ENCODE data around the gene KRT86. TPM values are rescaled to one million over a fixed set of nuclear protein-coding genes. Genes with fewer than 3 reads are reported as not detected.

Gene KRT86
- total and polyA plus RNA-seq, 7 donors: 0.25 to 0.60 TPM; not detected in 5

GRCh38 chr12:52332381-52332780 lies 57.9 kb downstream of the KRT86 start:
- Histone ChIP-seq H3K27ac (no peak overlapping the region), H3K4me1 (no peaks in the 10 kb centered on the region), H3K4me3 (no peak overlapping the region), H3K9me3 (peaks cover 0 to 7% (median 2%) of the 10 kb centered on the region in 4 donors), H3K36me3 (no peaks in the 10 kb centered on the region), H3K27me3 (no peaks in the 10 kb centered on the region)
- intact Hi-C loops (cut with DNase I): no loop called here
- WGBS, 2 donors: 92 to 95% methylated on average over 1 of the region's 1 CpG
- TF ChIP-seq EP300 (IDR thresholded peaks at IDR 0.05) (no peak), POLR2AphosphoS5 (IDR thresholded peaks at IDR 0.05) (no peak), POLR2A (IDR thresholded peaks at IDR 0.05) (no peak)
- TF ChIP-seq, protein P1, sequence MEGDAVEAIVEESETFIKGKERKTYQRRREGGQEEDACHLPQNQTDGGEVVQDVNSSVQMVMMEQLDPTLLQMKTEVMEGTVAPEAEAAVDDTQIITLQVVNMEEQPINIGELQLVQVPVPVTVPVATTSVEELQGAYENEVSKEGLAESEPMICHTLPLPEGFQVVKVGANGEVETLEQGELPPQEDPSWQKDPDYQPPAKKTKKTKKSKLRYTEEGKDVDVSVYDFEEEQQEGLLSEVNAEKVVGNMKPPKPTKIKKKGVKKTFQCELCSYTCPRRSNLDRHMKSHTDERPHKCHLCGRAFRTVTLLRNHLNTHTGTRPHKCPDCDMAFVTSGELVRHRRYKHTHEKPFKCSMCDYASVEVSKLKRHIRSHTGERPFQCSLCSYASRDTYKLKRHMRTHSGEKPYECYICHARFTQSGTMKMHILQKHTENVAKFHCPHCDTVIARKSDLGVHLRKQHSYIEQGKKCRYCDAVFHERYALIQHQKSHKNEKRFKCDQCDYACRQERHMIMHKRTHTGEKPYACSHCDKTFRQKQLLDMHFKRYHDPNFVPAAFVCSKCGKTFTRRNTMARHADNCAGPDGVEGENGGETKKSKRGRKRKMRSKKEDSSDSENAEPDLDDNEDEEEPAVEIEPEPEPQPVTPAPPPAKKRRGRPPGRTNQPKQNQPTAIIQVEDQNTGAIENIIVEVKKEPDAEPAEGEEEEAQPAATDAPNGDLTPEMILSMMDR (IDR thresholded peaks at IDR 0.05): no peak
- peak; percentile 13 for DNase-seq

DNA sequence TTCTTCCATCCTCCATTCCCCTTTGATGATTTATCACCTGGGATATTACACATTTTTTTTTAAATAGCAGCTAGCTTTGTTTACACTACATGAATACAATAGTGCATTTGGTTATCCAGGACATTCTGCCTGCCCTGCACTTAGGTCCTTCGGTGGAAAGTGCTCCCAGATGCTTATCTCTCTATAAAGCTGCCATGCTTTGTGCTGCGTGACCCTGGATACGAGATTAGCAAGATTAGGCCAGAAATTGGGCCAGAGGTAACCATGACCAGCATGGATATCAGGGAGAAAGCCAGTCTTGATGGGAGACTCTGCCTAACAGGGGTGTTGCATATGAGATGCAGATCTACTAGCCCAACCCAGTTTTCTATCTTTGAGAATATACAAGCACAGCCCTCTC lies 58.9 kb downstream of the KRT86 start:
- WGBS, 2 donors: 16 to 36% methylated on average over 3 of the region's 3 CpGs
- intact Hi-C loops (cut with DNase I): no loop called here
- no peaks in the 10 kb centered on the region for H3K4me1 ChIP-seq
- H3K27me3 ChIP-seq: no peaks in the 10 kb centered on the region
- no peak overlapping the region for H3K27ac ChIP-seq
- DNase-seq: peak; percentile 25
- H3K36me3 ChIP-seq: no peaks in the 10 kb centered on the region
- peaks cover 0 to 7% (median 2%) of the 10 kb centered on the region in 4 donors for H3K9me3 ChIP-seq
- H3K4me3 ChIP-seq: no peak overlapping the region
- no peak for TF ChIP-seq EP300 (IDR thresholded peaks at IDR 0.05)
- TF ChIP-seq POLR2AphosphoS5 (IDR thresholded peaks at IDR 0.05): no peak
- TF ChIP-seq POLR2A (IDR thresholded peaks at IDR 0.05): no peak
- TF ChIP-seq, protein P1 (IDR thresholded peaks at IDR 0.05): no peak

DNA sequence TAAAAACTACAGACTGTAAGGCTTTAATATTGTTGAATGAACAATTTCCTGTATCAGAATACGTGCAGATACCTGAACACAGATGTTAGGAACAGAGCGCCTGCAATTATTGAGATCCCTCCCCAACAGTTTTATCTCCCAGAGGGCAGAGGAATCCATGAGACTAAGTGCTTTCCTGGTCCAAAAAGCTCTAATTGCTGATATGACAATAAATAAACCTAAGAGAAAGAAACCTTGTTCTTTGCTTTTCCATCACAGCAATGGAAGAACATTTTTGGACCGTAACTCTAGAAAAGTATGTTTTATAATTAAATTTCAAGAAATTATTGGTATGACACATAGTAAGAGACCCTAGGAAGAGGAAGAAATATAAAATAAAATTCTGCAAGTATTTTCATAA lies 59.7 kb downstream of the KRT86 start:
- peaks cover 0 to 7% (median 2%) of the 10 kb centered on the region in 4 donors for H3K9me3 ChIP-seq
- H3K27me3 ChIP-seq: no peaks in the 10 kb centered on the region
- intact Hi-C loops (cut with DNase I): no loop called here
- WGBS, 2 donors: 85 to 91% methylated on average over 3 of the region's 3 CpGs
- no peak for DNase-seq
- TF ChIP-seq POLR2AphosphoS5 (IDR thresholded peaks at IDR 0.05) (no peak), EP300 (IDR thresholded peaks at IDR 0.05) (no peak), POLR2A (IDR thresholded peaks at IDR 0.05) (no peak)
- TF ChIP-seq, protein P1 (IDR thresholded peaks at IDR 0.05): no peak
- H3K36me3 ChIP-seq: no peaks in the 10 kb centered on the region
- H3K4me1 ChIP-seq: no peaks in the 10 kb centered on the region
- H3K27ac ChIP-seq: no peak overlapping the region
- no peak overlapping the region for H3K4me3 ChIP-seq

DNA sequence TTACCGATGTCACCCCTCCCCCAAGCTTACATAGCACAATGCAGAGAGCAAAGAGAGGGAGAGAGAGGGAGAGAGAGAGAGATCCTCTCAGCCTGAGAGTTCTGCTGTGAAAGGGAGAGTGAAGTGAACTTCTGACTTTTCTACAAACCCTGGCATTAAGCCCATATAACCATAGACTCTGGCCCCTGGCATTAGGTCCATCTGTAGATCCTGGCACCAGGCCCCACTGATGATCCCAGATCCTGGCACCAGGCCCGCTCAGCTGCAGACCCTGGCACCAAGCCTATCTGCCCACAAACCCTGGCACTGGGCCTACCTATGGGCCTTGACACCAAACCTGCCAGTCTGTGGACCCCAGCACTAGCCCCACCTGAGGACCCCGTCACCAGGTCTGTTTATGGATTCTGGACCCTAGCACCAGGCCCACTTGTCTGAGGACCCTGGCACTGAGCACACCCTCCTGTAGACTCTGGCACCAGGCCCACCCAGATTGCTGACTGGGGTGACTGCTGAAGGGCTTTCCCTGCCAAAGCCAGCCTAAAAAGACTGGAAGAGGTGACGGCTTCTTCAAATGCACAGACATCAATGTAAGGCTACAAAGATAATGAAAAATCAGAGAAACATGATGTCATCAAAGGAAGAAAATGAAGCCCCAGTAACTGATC lies 61.3 kb downstream of the KRT86 start:
- WGBS, 2 donors: 24 to 72% methylated on average over 4 of the region's 4 CpGs
- DNase-seq: peak; percentile 62
- Histone ChIP-seq H3K9me3 (peaks cover 0 to 7% (median 2%) of the 10 kb centered on the region in 4 donors), H3K36me3 (no peaks in the 10 kb centered on the region), H3K27me3 (no peaks in the 10 kb centered on the region), H3K4me1 (no peaks in the 10 kb centered on the region), H3K4me3 (no peak overlapping the region), H3K27ac (no peak overlapping the region)
- intact Hi-C loops (cut with DNase I): no loop called here
- TF ChIP-seq POLR2AphosphoS5 (IDR thresholded peaks at IDR 0.05): no peak
- TF ChIP-seq, protein P1 (IDR thresholded peaks at IDR 0.05): no peak
- TF ChIP-seq POLR2A (IDR thresholded peaks at IDR 0.05): no peak
- no peak for TF ChIP-seq EP300 (IDR thresholded peaks at IDR 0.05)

DNA sequence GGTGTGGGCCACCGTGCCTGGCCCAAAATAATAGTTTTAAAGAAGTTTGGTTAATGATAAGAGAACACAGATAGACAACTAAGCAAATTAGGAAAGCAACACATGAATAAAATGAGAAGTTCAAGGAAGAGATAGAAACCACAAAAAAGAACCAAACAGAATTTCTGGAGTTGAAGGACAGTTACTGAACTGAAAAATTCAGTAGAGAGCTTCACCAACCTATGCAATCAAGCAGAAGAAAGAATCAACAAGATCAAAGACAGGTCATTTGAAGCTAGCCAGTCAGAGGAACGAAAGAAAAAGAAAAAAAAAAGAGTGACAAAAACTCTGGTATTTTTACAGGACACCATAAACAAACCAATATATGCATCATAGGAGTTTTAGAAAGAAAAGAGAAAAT lies 62.2 kb downstream of the KRT86 start:
- no peak for TF ChIP-seq EP300 (IDR thresholded peaks at IDR 0.05)
- TF ChIP-seq POLR2A (IDR thresholded peaks at IDR 0.05): no peak
- TF ChIP-seq, protein P1 (IDR thresholded peaks at IDR 0.05): no peak
- TF ChIP-seq POLR2AphosphoS5 (IDR thresholded peaks at IDR 0.05): no peak
- Histone ChIP-seq H3K4me1 (no peaks in the 10 kb centered on the region), H3K36me3 (no peaks in the 10 kb centered on the region), H3K27me3 (no peaks in the 10 kb centered on the region), H3K4me3 (no peak overlapping the region), H3K27ac (no peak overlapping the region), H3K9me3 (peaks cover 0 to 7% (median 2%) of the 10 kb centered on the region in 4 donors)
- intact Hi-C loops (cut with DNase I): no loop called here
- no peak for DNase-seq
- WGBS, 2 donors: 49 to 74% methylated on average over 2 of the region's 2 CpGs
